Mucosa of descending colon (tissue), 3 donors: ENCODE results near the gene RNPC3. TPM values are rescaled to one million over a fixed set of nuclear protein-coding genes. Genes with fewer than 3 reads are reported as not detected.
"Not testable (repeated sequence)": the region's sequence is repeated elsewhere in the genome, so short reads cannot be mapped to it uniquely, and the experiment has no call there.

Experiments used
- ATAC-seq: fragments of 200-7000 bp; cut with Tn5 transposase; one replicate; pipeline ENCODE4 v1.9.1; 2020; ENCODE audit warnings: mild to moderate bottlenecking, moderate library complexity
- DNase-seq, 3 donors: peaks; one replicate each; pipeline ENCODE4 v3.0.0-alpha.2; 2020
- H3K36me3 ChIP-seq: fragments of 200-600 bp; one replicate; pipeline ENCODE4 v1.8.0; 2021; ENCODE audit warnings: low read depth, mild to moderate bottlenecking
- H3K4me1 ChIP-seq: fragments of 200-600 bp; one replicate; pipeline ENCODE4 v1.8.0; 2021; ENCODE audit warnings: low read depth, mild to moderate bottlenecking
- H3K4me3 ChIP-seq: fragments of 200-600 bp; one replicate; pipeline ENCODE4 v1.8.0; 2021; ENCODE audit warnings: mild to moderate bottlenecking
- H3K9me3 ChIP-seq: fragments of 200-600 bp; one replicate; pipeline ENCODE4 v1.8.0; 2021; ENCODE audit warnings: mild to moderate bottlenecking
- intact Hi-C, 2 donors: fragments of 100-400 bp; cut with DNase I in 1 of 2; cut with micrococcal nuclease in 1 of 2; formaldehyde crosslinking; loops; one replicate each; pipeline versions ENCODE4 v1.11.0 to v1.11.1; 2022; cut with DNase I, micrococcal nuclease
- total RNA-seq, 3 donors: library from RNA; stranded (reverse); fragmentation: NEBNext Ultra II Directional in 2 of 3; extraction: Animal tissue kit (Norgen Biotek cat#: 25700) in 2 of 3; gene quantifications; one replicate each; pipeline versions ENCODE4 v1.2.1 to v1.2.4, GENCODE V29; 2021 to 2023
- TF ChIP-seq, protein P1 (sequence below): fragments of 200-600 bp; IDR thresholded peaks from one replicate; pipeline ENCODE4 v1.8.0; 2022; ENCODE audit warnings: antibody characterized with exemption, mild to moderate bottlenecking
- donor health status: DM: no; HTN: no; CAD: no; lungs with moderate emphysema.
- donor health status: DM: no; HTN: no; CAD: no.
- donor health status: DM: no; HTN: yes; CAD: no.

The RNPC3 gene
- total RNA-seq, 3 donors from 2014 or later = 25.0 to 37.4 (median 32.2) TPM

DNA sequence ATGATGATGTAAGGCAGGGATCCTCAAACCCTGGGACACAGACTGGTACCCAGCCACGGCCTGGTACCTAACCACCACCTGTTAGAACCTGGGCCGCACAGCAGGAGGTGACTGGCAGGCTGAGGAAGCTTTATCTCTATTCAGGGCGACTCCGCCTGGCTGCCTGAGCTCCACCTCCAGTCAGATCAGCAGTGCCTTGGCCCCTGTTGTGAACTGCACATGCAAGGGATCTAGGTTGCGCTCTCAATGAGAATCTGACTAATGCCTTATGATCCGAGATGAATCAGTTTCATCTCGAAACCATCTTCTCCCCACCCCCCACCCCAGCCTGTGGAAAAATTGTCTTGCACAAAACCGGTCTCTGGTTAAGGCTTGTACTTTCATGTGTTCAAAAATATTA is 4.2 kb downstream of the RNPC3 start:
- no peak for ATAC-seq
- H3K36me3 ChIP-seq = no peaks in the 10 kb centered on the region
- H3K4me3 ChIP-seq = no peak overlapping the region
- H3K4me1 ChIP-seq = peaks cover 21% of the 10 kb centered on the region
- intact Hi-C loops = no loop called here
- TF ChIP-seq, protein P1, sequence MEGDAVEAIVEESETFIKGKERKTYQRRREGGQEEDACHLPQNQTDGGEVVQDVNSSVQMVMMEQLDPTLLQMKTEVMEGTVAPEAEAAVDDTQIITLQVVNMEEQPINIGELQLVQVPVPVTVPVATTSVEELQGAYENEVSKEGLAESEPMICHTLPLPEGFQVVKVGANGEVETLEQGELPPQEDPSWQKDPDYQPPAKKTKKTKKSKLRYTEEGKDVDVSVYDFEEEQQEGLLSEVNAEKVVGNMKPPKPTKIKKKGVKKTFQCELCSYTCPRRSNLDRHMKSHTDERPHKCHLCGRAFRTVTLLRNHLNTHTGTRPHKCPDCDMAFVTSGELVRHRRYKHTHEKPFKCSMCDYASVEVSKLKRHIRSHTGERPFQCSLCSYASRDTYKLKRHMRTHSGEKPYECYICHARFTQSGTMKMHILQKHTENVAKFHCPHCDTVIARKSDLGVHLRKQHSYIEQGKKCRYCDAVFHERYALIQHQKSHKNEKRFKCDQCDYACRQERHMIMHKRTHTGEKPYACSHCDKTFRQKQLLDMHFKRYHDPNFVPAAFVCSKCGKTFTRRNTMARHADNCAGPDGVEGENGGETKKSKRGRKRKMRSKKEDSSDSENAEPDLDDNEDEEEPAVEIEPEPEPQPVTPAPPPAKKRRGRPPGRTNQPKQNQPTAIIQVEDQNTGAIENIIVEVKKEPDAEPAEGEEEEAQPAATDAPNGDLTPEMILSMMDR = no peak
- DNase-seq = no peak
- no peaks in the 10 kb centered on the region for H3K9me3 ChIP-seq

DNA sequence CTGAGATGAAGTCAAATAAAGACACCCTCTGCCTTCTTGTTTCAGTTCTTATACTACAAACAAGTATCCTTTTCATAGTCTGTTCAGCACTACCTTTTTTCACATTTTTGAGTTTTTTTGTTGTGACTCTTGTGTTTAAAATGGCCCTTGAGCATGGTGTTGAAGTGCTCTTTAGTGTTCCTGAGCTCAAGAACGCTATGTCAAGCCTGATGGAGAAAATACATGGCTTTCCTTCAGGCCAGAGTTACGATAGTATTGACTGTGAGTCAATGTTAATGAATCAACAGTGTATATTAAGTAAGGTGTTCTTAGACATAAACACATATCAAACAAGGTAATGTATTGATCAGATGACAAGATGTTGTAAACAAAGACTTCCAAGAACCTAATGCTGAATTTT is 12.7 kb downstream of the RNPC3 start:
- H3K36me3 ChIP-seq = no peaks in the 10 kb centered on the region
- H3K4me3 ChIP-seq = no peak overlapping the region
- no peaks in the 10 kb centered on the region for H3K9me3 ChIP-seq
- H3K4me1 ChIP-seq = no peaks in the 10 kb centered on the region
- intact Hi-C loops = no loop called here
- DNase-seq (no peak), ATAC-seq (no peak)
- TF ChIP-seq, protein P1 = no peak

DNA sequence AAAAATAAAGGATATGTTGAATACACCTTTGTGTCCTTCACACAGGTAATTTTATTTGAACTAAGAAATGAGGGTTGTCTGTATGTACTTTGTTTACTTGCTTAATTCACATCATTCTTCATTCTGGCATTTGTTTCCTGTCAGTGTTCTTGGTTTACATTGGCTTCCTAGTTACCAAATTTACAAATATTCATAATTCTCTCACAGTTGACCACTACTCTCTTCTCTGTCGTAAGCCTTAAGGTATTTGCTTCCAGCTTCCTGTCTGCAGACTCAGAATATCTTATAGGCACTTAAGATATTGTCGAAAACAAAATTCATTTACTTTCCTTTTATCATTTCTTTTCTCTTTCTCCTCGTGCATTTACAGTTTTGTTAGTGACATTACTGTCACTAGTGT is 15.9 kb downstream of the RNPC3 start:
- no peak overlapping the region for H3K4me3 ChIP-seq
- no peaks in the 10 kb centered on the region for H3K9me3 ChIP-seq
- no peak for ATAC-seq
- H3K36me3 ChIP-seq = no peaks in the 10 kb centered on the region
- intact Hi-C loops = no loop called here
- DNase-seq = no peak
- TF ChIP-seq, protein P1 = no peak
- H3K4me1 ChIP-seq = no peaks in the 10 kb centered on the region

DNA sequence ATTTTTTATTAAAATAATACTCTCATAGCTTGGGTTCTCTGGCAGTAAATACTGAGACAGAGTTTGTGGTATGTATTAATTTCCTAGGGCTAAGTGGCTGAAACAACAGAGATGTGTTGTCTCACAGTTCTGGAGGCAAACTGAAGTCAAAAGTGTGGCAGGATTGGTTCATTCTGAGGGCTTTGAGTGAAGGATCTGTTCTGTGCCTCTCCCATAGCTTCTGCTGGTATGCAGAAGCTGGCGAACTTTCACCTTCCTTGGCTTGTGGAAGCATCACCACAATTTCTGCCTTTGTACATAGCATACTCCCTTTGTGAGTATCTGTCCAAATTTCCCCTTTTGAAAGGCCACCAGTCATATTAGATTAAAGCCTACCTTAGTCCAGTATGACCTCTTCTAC is 21.0 kb downstream of the RNPC3 start:
- TF ChIP-seq, protein P1 = no peak
- no peak for ATAC-seq
- H3K4me1 ChIP-seq = no peaks in the 10 kb centered on the region
- no peak for DNase-seq
- intact Hi-C loops = no loop called here
- H3K4me3 ChIP-seq = no peak overlapping the region
- H3K9me3 ChIP-seq = no peaks in the 10 kb centered on the region
- peaks cover 3% of the 10 kb centered on the region for H3K36me3 ChIP-seq

DNA sequence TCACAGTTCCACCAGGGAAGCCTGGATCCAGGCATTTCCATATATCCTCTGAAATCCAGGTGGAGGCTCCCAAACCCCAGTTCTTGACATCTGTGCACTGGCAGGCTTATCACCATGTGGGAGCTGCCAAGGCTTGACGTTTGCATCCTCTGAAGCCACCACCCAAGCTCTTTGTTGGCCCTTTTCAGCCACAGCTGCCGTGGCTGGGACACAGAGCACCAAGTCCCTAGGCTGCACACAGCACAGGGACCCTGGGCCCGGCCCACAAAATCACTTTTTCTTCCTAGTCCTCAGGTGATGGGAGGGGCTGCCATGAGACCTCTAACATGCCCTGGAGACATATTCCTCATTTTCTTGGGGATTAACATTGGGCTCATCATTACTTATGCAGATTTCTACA is 22.3 kb downstream of the RNPC3 start:
- intact Hi-C loops = no loop called here
- ATAC-seq (no peak), DNase-seq (no peak)
- TF ChIP-seq, protein P1 = no peak
- Histone ChIP-seq H3K36me3 (peaks cover 5% of the 10 kb centered on the region), H3K4me1 (no peaks in the 10 kb centered on the region), H3K4me3 (no peak overlapping the region), H3K9me3 (no peaks in the 10 kb centered on the region)

DNA sequence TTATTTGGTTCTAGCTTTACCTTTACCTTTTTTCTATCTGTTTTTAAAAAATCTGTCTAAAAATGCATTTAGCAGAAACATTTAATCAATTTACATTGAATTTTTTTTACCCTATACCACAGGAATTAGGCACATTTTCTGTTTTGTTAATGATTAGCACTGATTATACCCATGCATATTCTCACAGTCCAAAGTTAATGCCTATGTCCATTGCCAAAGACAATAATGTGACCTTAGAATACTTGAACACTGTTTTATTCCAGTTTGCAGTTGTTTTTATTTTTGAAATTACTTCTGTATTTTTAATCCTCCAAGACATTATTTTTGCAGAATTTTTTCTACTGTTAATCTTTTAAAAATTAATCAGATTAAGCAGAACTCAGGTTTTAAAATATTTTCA is 34.9 kb downstream of the RNPC3 start:
- H3K36me3 ChIP-seq = no peaks in the 10 kb centered on the region
- H3K4me1 ChIP-seq = no peaks in the 10 kb centered on the region
- H3K9me3 ChIP-seq = no peaks in the 10 kb centered on the region
- intact Hi-C loops = no loop called here
- ATAC-seq = no peak
- TF ChIP-seq, protein P1 = no peak
- DNase-seq = no peak
- no peak overlapping the region for H3K4me3 ChIP-seq

DNA sequence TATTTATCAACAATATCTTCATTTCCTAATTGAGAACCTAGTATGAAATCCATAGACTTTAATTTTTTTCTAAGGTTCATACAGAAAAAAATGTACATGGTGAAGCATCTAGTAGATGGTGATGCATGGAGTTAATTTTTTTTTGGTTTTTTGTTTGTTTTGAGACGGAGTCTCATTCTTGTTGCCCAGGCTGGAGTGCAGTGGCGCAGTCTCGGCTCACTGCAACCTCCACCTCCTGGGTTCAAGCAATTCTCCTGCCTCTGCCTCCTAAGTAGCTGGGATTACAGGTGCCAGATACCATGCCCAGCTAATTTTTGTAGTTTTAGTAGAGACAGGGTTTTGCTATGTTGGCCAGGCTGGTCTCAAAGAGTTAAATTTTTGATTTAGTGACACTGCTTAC is 35.6 kb downstream of the RNPC3 start:
- DNase-seq, intact Hi-C loops, H3K36me3 ChIP-seq, ATAC-seq, H3K9me3 ChIP-seq, H3K4me3 ChIP-seq, H3K4me1 ChIP-seq: not testable (repeated sequence)
